Testis (tissue), 2 donors: ENCODE results near the gene AUTS2.

Experiments
- CTCF ChIP-seq, 3 experiments: fragments of 450-650 bp in 2 of 3; fragments of 200-600 bp in 1 of 3; sonication (generic) in 1 of 3; IDR thresholded peaks; one replicate each; pipeline ENCODE4 v1.5.1; 2016 to 2019; ENCODE audit warnings: antibody characterized with exemption in 3 of 3, mild to moderate bottlenecking in 2 of 3, moderate library complexity in 1 of 3
- POLR2A ChIP-seq: fragments of 450-650 bp; IDR thresholded peaks from one replicate; pipeline ENCODE4 v1.6.1; 2017; ENCODE audit warnings: antibody characterized with exemption, mild to moderate bottlenecking, moderate library complexity

GRCh38 chr7:70669854-70670253 is 1071.6 kb downstream of the AUTS2 start:
- no peak for TF ChIP-seq CTCF (IDR thresholded peaks at IDR 0.05)
- no peak for TF ChIP-seq POLR2A
